Measurements from ENCODE around the gene LIPJ.

LIPJ gene

GRCh38 chr10:88544140-88544870 is 42.3 kb upstream of the LIPJ start:
- H3K4me3 ChIP-seq (replicated peaks in 1 of 2; ENCODE audit: low read depth in 2 of 2, low read length in 2 of 2), result no peak overlapping the region
- no peak for TF ChIP-seq CTCF (IDR thresholded peaks at IDR 0.05; ENCODE audit: low read depth, low read length)
- DNase-seq (ENCODE audit: low read depth in 2 of 2), result no peak

- no peak for DNase-seq (ENCODE audit: low read depth in 2 of 2)
- H3K4me3 ChIP-seq (replicated peaks in 1 of 2; ENCODE audit: low read depth in 2 of 2, low read length in 2 of 2), result no peak overlapping the region
- TF ChIP-seq CTCF (IDR thresholded peaks at IDR 0.05; ENCODE audit: low read depth, low read length), result no peak
Measured at GRCh38 chr10:88545359-88545758, 41.2 kb upstream of the LIPJ start.

- no peak for TF ChIP-seq CTCF (IDR thresholded peaks at IDR 0.05; ENCODE audit: low read depth, low read length)
- no peak overlapping the region for H3K4me3 ChIP-seq (replicated peaks in 1 of 2; ENCODE audit: low read depth in 2 of 2, low read length in 2 of 2)
- no peak for DNase-seq (ENCODE audit: low read depth in 2 of 2)
Measured at GRCh38 chr10:88546497-88546896, 40.1 kb upstream of the LIPJ start.

GRCh38 chr10:88551246-88551645 is 35.3 kb upstream of the LIPJ start:
- H3K4me3 ChIP-seq (replicated peaks in 1 of 2; ENCODE audit: low read depth in 2 of 2, low read length in 2 of 2), result no peak overlapping the region

GRCh38 chr10:88553116-88553752 is 33.3 kb upstream of the LIPJ start:
- TF ChIP-seq CTCF (IDR thresholded peaks at IDR 0.05; ENCODE audit: low read depth, low read length), result peak; percentile 89
- no peak overlapping the region for H3K4me3 ChIP-seq (replicated peaks in 1 of 2; ENCODE audit: low read depth in 2 of 2, low read length in 2 of 2)
- peak; percentile 91 to 93 for DNase-seq (ENCODE audit: low read depth in 2 of 2)

More at GRCh38 chr10:88551246-88551645, 35.3 kb upstream of the LIPJ start:
- DNase-seq (ENCODE audit: low read depth in 2 of 2), result no peak
- TF ChIP-seq CTCF (IDR thresholded peaks at IDR 0.05; ENCODE audit: low read depth, low read length), result no peak

- no peak overlapping the region for H3K4me3 ChIP-seq (replicated peaks in 1 of 2; ENCODE audit: low read depth in 2 of 2, low read length in 2 of 2)
- DNase-seq (ENCODE audit: low read depth in 2 of 2), result no peak
- TF ChIP-seq CTCF (IDR thresholded peaks at IDR 0.05; ENCODE audit: low read depth, low read length), result no peak
Measured at GRCh38 chr10:88555190-88555908, 31.2 kb upstream of the LIPJ start.
